ENCODE data around the gene MAP3K14. TPM values are rescaled to one million over a fixed set of nuclear protein-coding genes. Genes with fewer than 3 reads are reported as not detected.
A peak's percentile ranks its signal among the peaks of the same experiment; 100 is the strongest.

MAP3K14 gene
- total RNA-seq, 1 donor from 2014 or later: 0.34 TPM

- H3K4me2 ChIP-seq: no peak overlapping the region
- H3K9ac ChIP-seq: no peak overlapping the region
- H3K27me3 Mint-ChIP-seq (ENCODE audit: insufficient read depth, low read depth): no peaks in the 10 kb centered on the region
- no peak overlapping the region for H3K4me3 ChIP-seq
- no peaks in the 10 kb centered on the region for H3K9me3 Mint-ChIP-seq
- DNase-seq (ENCODE audit: low spot score): no peak
- no peaks in the 10 kb centered on the region for H3F3A ChIP-seq (ENCODE audit: low read depth)
- H3K36me3 ChIP-seq: no peaks in the 10 kb centered on the region
- H3K79me2 ChIP-seq (ENCODE audit: low read depth): peaks cover 13% of the 10 kb centered on the region
- TF ChIP-seq EZH2 (IDR thresholded peaks at IDR 0.05) (no peak), CTCF (IDR thresholded peaks at IDR 0.05) (no peak), EZH2phosphoT487 (IDR thresholded peaks at IDR 0.05) (no peak)
- no peak overlapping the region for H3K4me3 Mint-ChIP-seq
- H3K9me3 ChIP-seq (ENCODE audit: low read depth): no peaks in the 10 kb centered on the region
- peaks cover 36% of the 10 kb centered on the region for H4K20me1 ChIP-seq (ENCODE audit: low read depth)
- H3K36me3 Mint-ChIP-seq: no peaks in the 10 kb centered on the region
- peaks cover 43% of the 10 kb centered on the region for H3K4me1 Mint-ChIP-seq
- no peak overlapping the region for H3K27ac ChIP-seq
- no peak overlapping the region for H3K27ac Mint-ChIP-seq
- no peaks in the 10 kb centered on the region for H3K4me1 ChIP-seq
- H3K27me3 ChIP-seq: no peaks in the 10 kb centered on the region
- no peak overlapping the region for H2AFZ ChIP-seq (replicated peaks)
These were observed 20.6 kb downstream of the MAP3K14 start for GRCh38 chr17:45296003-45296832.

- Histone ChIP-seq H3K36me3 (no peaks in the 10 kb centered on the region), H3K27me3 (no peaks in the 10 kb centered on the region), H2AFZ (replicated peaks) (no peak overlapping the region), H3K4me2 (no peak overlapping the region), H3K9ac (no peak overlapping the region), H4K20me1 (ENCODE audit: low read depth) (peaks cover 28% of the 10 kb centered on the region), H3F3A (ENCODE audit: low read depth) (no peaks in the 10 kb centered on the region), H3K4me1 (no peaks in the 10 kb centered on the region), H3K9me3 (ENCODE audit: low read depth) (no peaks in the 10 kb centered on the region), H3K4me3 (no peak overlapping the region), H3K27ac (no peak overlapping the region), H3K79me2 (ENCODE audit: low read depth) (peaks cover 13% of the 10 kb centered on the region)
- no peaks in the 10 kb centered on the region for H3K27me3 Mint-ChIP-seq (ENCODE audit: insufficient read depth, low read depth)
- peaks cover 7% of the 10 kb centered on the region for H3K36me3 Mint-ChIP-seq
- no peaks in the 10 kb centered on the region for H3K9me3 Mint-ChIP-seq
- no peak overlapping the region for H3K27ac Mint-ChIP-seq
- no peak for DNase-seq (ENCODE audit: low spot score)
- no peak overlapping the region for H3K4me3 Mint-ChIP-seq
- peaks cover 35% of the 10 kb centered on the region for H3K4me1 Mint-ChIP-seq
- TF ChIP-seq CTCF (IDR thresholded peaks at IDR 0.05) (no peak), EZH2phosphoT487 (IDR thresholded peaks at IDR 0.05) (no peak), EZH2 (IDR thresholded peaks at IDR 0.05) (no peak)
These were observed 22.3 kb downstream of the MAP3K14 start for GRCh38 chr17:45294506-45294905.

GRCh38 chr17:45293413-45294211 lies 23.2 kb downstream of the MAP3K14 start:
- peaks cover 31% of the 10 kb centered on the region for H3K4me1 Mint-ChIP-seq
- H3K27me3 ChIP-seq: no peaks in the 10 kb centered on the region
- H3F3A ChIP-seq (ENCODE audit: low read depth): no peaks in the 10 kb centered on the region
- H3K36me3 ChIP-seq: no peaks in the 10 kb centered on the region
- H4K20me1 ChIP-seq (ENCODE audit: low read depth): peaks cover 20% of the 10 kb centered on the region
- no peak overlapping the region for H3K4me2 ChIP-seq
- H3K27ac ChIP-seq: no peak overlapping the region
- H3K9ac ChIP-seq: no peak overlapping the region
- no peak overlapping the region for H3K4me3 Mint-ChIP-seq
- no peaks in the 10 kb centered on the region for H3K4me1 ChIP-seq
- TF ChIP-seq EZH2phosphoT487 (IDR thresholded peaks at IDR 0.05) (no peak), CTCF (IDR thresholded peaks at IDR 0.05) (no peak), EZH2 (IDR thresholded peaks at IDR 0.05) (no peak)
- H2AFZ ChIP-seq (replicated peaks): no peak overlapping the region
- H3K27me3 Mint-ChIP-seq (ENCODE audit: insufficient read depth, low read depth): no peaks in the 10 kb centered on the region
- peaks cover 7% of the 10 kb centered on the region for H3K36me3 Mint-ChIP-seq
- no peak overlapping the region for H3K4me3 ChIP-seq
- H3K79me2 ChIP-seq (ENCODE audit: low read depth): peaks cover 13% of the 10 kb centered on the region
- no peak for DNase-seq (ENCODE audit: low spot score)
- H3K9me3 Mint-ChIP-seq: no peaks in the 10 kb centered on the region
- H3K9me3 ChIP-seq (ENCODE audit: low read depth): no peaks in the 10 kb centered on the region
- H3K27ac Mint-ChIP-seq: peak overlapping the region; percentile 44

Measured in neural progenitor cell (in vitro differentiated cells).